GM12878 (cell line): Measurements from ENCODE around the gene CYB5A.

Source experiments
- CTCF ChIP-seq, 3 experiments: IDR thresholded peaks in 2 of 3; conservative IDR thresholded peaks in 1 of 3; 2 replicates each; pipeline ENCODE4 v1.5.1; 2011; ENCODE audit warnings: low read depth in 3 of 3, low read length in 3 of 3, mild to moderate bottlenecking in 3 of 3, control low read depth in 2 of 3, moderate library complexity in 2 of 3, inconsistent platforms in 1 of 3, mixed read lengths in 1 of 3; ENCODE audit not compliant: control insufficient read depth in 2 of 3, insufficient read depth in 1 of 3; ENCODE audit errors: extremely low read depth in 1 of 3
- ELK1 ChIP-seq: IDR thresholded peaks from 2 replicates; pipeline ENCODE4 v1.6.1; 2012; ENCODE audit warnings: low read depth, low read length, improper control_type of control experiment
- MAX ChIP-seq: IDR thresholded peaks from 2 replicates; pipeline ENCODE4 v1.6.1; 2012; ENCODE audit warnings: low read depth, low read length, improper control_type of control experiment
- POLR2A ChIP-seq: IDR thresholded peaks from 2 replicates; pipeline ENCODE4 v1.6.1; 2011; ENCODE audit warnings: low read depth, mild to moderate bottlenecking, low read length
- POLR2AphosphoS5 ChIP-seq: IDR thresholded peaks from 2 replicates; pipeline ENCODE4 v1.6.1; 2011; ENCODE audit warnings: mild to moderate bottlenecking, low read length, inconsistent platforms
- RELA ChIP-seq: fragments of 450-650 bp; IDR thresholded peaks from 2 replicates; pipeline ENCODE4 v1.8.0; 2014; ENCODE audit warnings: borderline replicate concordance; ENCODE audit not compliant: partially characterized antibody
- SP1 ChIP-seq: IDR thresholded peaks from one replicate; pipeline ENCODE4 v1.6.1; 2011; ENCODE audit warnings: low read depth, low read length
- YY1 ChIP-seq: IDR thresholded peaks from 2 replicates; pipeline ENCODE4 v1.6.1; 2011; ENCODE audit warnings: low read depth, mild to moderate bottlenecking, low read length
- ZBTB4 ChIP-seq: fragments of 450-650 bp; formaldehyde crosslinking; IDR thresholded peaks from 2 replicates; pipeline ENCODE4 v1.4.0; 2022; ENCODE audit warnings: mild to moderate bottlenecking, moderate library complexity

GRCh38 chr18:74259347-74259746, 32.4 kb downstream of the CYB5A start:
- TF ChIP-seq POLR2AphosphoS5, result no peak
- no peak for TF ChIP-seq CTCF (IDR thresholded peaks at IDR 0.05 in 2 of 3, conservative IDR thresholded peaks at IDR 0.05 in 1 of 3; ENCODE audit: control insufficient read depth in 2 of 3, extremely low read depth in 1 of 3, insufficient read depth in 1 of 3, low read depth in 3 of 3, low read length in 3 of 3)
- no peak for TF ChIP-seq MAX
- TF ChIP-seq RELA, result no peak
- no peak for TF ChIP-seq YY1
- TF ChIP-seq ELK1, result no peak
- TF ChIP-seq ZBTB4 (CRISPR knock-in tag), result no peak
- no peak for TF ChIP-seq SP1
- no peak for TF ChIP-seq POLR2A
